Panc1 (cell line): ENCODE measurements around the gene CSDE1. TPM values are rescaled to one million over a fixed set of nuclear protein-coding genes. Genes with fewer than 3 reads are reported as not detected.

Experiments used
- ATAC-seq: fragments of 200-7000 bp; cut with Tn5 transposase; 2 replicates; pipeline ENCODE4 v1.9.1; 2020; ENCODE audit warnings: mild to moderate bottlenecking, moderate library complexity
- BruUV-seq: library from RNA; stranded (reverse); fragments of 400-500 nt; replicated peaks from 2 replicates; lab custom pipeline; 2021; lab: Mats Ljungman, UMichigan
- CTCF ChIA-PET: fragments of 300-600 bp; sonication (Branson Sonifier 250); formaldehyde crosslinking; loops from one replicate; lab custom pipeline; 2022; ENCODE audit warnings: antibody characterized with exemption; lab: Charles Lee
- POLR2A ChIA-PET: fragments of 300-600 bp; sonication (Branson Sonifier 250); formaldehyde crosslinking; loops from one replicate; lab custom pipeline; 2022; ENCODE audit warnings: antibody characterized with exemption; lab: Charles Lee
- DNase-seq: peaks from one replicate; pipeline ENCODE4 v3.0.0-alpha.2; 2010; ENCODE audit warnings: low read depth, low spot score
- H3K27ac ChIP-seq: 2 replicates; pipeline ENCODE4 v1.5.1; 2011; ENCODE audit warnings: mild to moderate bottlenecking, low read length, inconsistent platforms
- H3K27me3 ChIP-seq: fragments of 200-500 bp; sonication (Bioruptor generic); 2 replicates; pipeline ENCODE4 v1.6.0; 2014; ENCODE audit warnings: low read length, inconsistent platforms; ENCODE audit not compliant: control insufficient read depth, insufficient read depth
- H3K36me3 ChIP-seq: fragments of 200-500 bp; sonication (Bioruptor generic); 2 replicates; pipeline ENCODE4 v1.5.1; 2014; ENCODE audit warnings: inconsistent platforms, mild to moderate bottlenecking, low read length, moderate library complexity; ENCODE audit not compliant: control insufficient read depth, insufficient read depth
- H3K4me1 ChIP-seq: 2 replicates; pipeline ENCODE4 v1.5.1; 2011; ENCODE audit warnings: inconsistent platforms, mild to moderate bottlenecking, low read length, moderate library complexity; ENCODE audit not compliant: control insufficient read depth, insufficient read depth
- H3K4me3 ChIP-seq, 2 experiments: 2 replicates each; pipeline ENCODE4 v1.5.1; 2011 to 2012; ENCODE audit warnings: low read depth in 2 of 2, low read length in 2 of 2, mild to moderate bottlenecking in 2 of 2, inconsistent platforms in 1 of 2, moderate library complexity in 1 of 2
- H3K9me3 ChIP-seq: fragments of 200-500 bp; sonication (Bioruptor generic); 2 replicates; pipeline ENCODE4 v1.5.1; 2014; ENCODE audit warnings: low read depth, mild to moderate bottlenecking, inconsistent platforms, low read length, moderate library complexity; ENCODE audit not compliant: control insufficient read depth, insufficient read depth
- CTCF ChIP-seq: fragments of 450-650 bp; IDR thresholded peaks from 2 replicates; pipeline ENCODE4 v1.5.1; 2017; ENCODE audit warnings: mild to moderate bottlenecking
- POLR2AphosphoS5 ChIP-seq: IDR thresholded peaks from 2 replicates; pipeline ENCODE4 v1.6.1; 2012; ENCODE audit warnings: mild to moderate bottlenecking, low read depth, low read length, moderate library complexity
- SIN3A ChIP-seq: IDR thresholded peaks from 2 replicates; pipeline ENCODE4 v1.6.1; 2012; ENCODE audit warnings: low read depth, mild to moderate bottlenecking, low read length, moderate library complexity, borderline replicate concordance; ENCODE audit not compliant: insufficient read depth
- TCF7L2 ChIP-seq: IDR thresholded peaks from 2 replicates; pipeline ENCODE4 v1.6.1; 2011; ENCODE audit warnings: mild to moderate bottlenecking, low read depth, low read length, inconsistent platforms
- in situ Hi-C: cut with HindIII; loops from 2 replicates; pipeline ENCODE4 v1.10.0; 2016; ENCODE audit warnings: low sequenced_read_pairs, low pct_unique_long_range_greater_than_20kb
- intact Hi-C: fragments of 100-400 bp; cut with micrococcal nuclease; formaldehyde crosslinking; loops from one replicate; pipeline ENCODE4 v1.10.0; 2022; ENCODE audit not compliant: unreplicated experiment
- total RNA-seq: library from RNA; stranded (reverse); gene quantifications from one replicate; pipeline ENCODE4 v1.2.1, GENCODE V29; 2021; ENCODE audit not compliant: unreplicated experiment
- TF ChIP-seq, protein P1 (sequence below), 2 experiments: IDR thresholded peaks; 2 replicates each; pipeline ENCODE4 v1.6.1; 2011 to 2012; ENCODE audit warnings: low read depth in 2 of 2, control low read depth in 1 of 2, low read length in 1 of 2, mild to moderate bottlenecking in 1 of 2, moderate library complexity in 1 of 2; ENCODE audit not compliant: insufficient read depth in 1 of 2

CSDE1 gene
- total RNA-seq, 1 experiment from 2014 or later: 347 TPM

DNA sequence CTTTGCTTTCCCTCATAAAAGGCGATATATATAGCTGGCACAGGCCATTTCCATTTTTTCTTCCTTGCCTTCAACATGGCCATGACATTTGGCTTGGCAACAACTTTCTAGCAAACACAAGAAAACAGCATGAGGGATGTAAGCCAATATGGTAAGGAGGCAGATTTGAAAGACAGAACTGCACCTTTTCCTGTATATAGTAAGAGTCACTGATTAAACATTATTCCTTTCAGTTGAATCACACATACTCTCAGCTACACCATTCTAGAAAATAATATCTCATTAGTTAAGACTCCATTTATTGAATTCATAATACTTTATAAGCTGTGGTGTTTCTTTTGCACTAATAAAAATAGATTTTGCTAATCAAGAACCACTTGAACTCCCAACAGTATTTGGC lies 13.2 kb upstream of the CSDE1 start:
- ChIA-PET POLR2A (no interaction called here), CTCF (no interaction called here)
- in situ Hi-C loops (no loop called here), intact Hi-C loops (no loop called here)
- H3K27me3 ChIP-seq: no peaks in the 10 kb centered on the region
- H3K27ac ChIP-seq: no peak overlapping the region
- BruUV-seq: no TSS peak
- DNase-seq (no peak), ATAC-seq (no peak)
- no peak overlapping the region for H3K4me3 ChIP-seq
- H3K4me1 ChIP-seq: no peaks in the 10 kb centered on the region
- no peaks in the 10 kb centered on the region for H3K9me3 ChIP-seq
- peaks cover 4% of the 10 kb centered on the region; the same call in 1 of the 2 replicates for H3K36me3 ChIP-seq
- TF ChIP-seq TCF7L2 (no peak), POLR2AphosphoS5 (no peak), SIN3A (no peak), CTCF (no peak)
- TF ChIP-seq, protein P1, sequence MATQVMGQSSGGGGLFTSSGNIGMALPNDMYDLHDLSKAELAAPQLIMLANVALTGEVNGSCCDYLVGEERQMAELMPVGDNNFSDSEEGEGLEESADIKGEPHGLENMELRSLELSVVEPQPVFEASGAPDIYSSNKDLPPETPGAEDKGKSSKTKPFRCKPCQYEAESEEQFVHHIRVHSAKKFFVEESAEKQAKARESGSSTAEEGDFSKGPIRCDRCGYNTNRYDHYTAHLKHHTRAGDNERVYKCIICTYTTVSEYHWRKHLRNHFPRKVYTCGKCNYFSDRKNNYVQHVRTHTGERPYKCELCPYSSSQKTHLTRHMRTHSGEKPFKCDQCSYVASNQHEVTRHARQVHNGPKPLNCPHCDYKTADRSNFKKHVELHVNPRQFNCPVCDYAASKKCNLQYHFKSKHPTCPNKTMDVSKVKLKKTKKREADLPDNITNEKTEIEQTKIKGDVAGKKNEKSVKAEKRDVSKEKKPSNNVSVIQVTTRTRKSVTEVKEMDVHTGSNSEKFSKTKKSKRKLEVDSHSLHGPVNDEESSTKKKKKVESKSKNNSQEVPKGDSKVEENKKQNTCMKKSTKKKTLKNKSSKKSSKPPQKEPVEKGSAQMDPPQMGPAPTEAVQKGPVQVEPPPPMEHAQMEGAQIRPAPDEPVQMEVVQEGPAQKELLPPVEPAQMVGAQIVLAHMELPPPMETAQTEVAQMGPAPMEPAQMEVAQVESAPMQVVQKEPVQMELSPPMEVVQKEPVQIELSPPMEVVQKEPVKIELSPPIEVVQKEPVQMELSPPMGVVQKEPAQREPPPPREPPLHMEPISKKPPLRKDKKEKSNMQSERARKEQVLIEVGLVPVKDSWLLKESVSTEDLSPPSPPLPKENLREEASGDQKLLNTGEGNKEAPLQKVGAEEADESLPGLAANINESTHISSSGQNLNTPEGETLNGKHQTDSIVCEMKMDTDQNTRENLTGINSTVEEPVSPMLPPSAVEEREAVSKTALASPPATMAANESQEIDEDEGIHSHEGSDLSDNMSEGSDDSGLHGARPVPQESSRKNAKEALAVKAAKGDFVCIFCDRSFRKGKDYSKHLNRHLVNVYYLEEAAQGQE (IDR thresholded peaks at IDR 0.05; ENCODE audit: insufficient read depth in 1 of 2, low read depth in 2 of 2, low read length in 1 of 2): no peak

GRCh38 chr1:114764689-114765088 lies 6.9 kb upstream of the CSDE1 start:
- in situ Hi-C loops: no loop called here
- H3K4me1 ChIP-seq: no peaks in the 10 kb centered on the region
- H3K4me3 ChIP-seq: no peak overlapping the region
- intact Hi-C loops: no loop called here
- H3K9me3 ChIP-seq: no peaks in the 10 kb centered on the region
- ChIA-PET CTCF (no interaction called here), POLR2A (no interaction called here)
- TF ChIP-seq TCF7L2: no peak
- TF ChIP-seq, protein P1 (IDR thresholded peaks at IDR 0.05; ENCODE audit: insufficient read depth in 1 of 2, low read depth in 2 of 2, low read length in 1 of 2): no peak
- TF ChIP-seq SIN3A: no peak
- no peak for TF ChIP-seq CTCF
- TF ChIP-seq POLR2AphosphoS5: no peak
- H3K27ac ChIP-seq: no peak overlapping the region
- ATAC-seq (no peak), DNase-seq (no peak)
- H3K27me3 ChIP-seq: no peaks in the 10 kb centered on the region
- no peaks in the 10 kb centered on the region for H3K36me3 ChIP-seq
- BruUV-seq: no TSS peak
